Measurements from ENCODE around the gene PDPK1.
"Not testable (repeated sequence)": the region's sequence is repeated elsewhere in the genome, so short reads cannot be mapped to it uniquely, and the experiment has no call there.

PDPK1 gene

GRCh38 chr16:2580818-2581217 lies 43.0 kb downstream of the PDPK1 start:
- H2AFZ ChIP-seq (ENCODE audit: low read length, unreplicated experiment); H3K79me2 ChIP-seq (ENCODE audit: control insufficient read depth, insufficient read depth, low read length, unreplicated experiment); H3K4me3 ChIP-seq (ENCODE audit: low read depth, low read length); H3K27me3 ChIP-seq (ENCODE audit: insufficient read depth, low read length); H3K4me1 ChIP-seq (ENCODE audit: control insufficient read depth, insufficient read depth, low read length, unreplicated experiment); H3K27ac ChIP-seq (ENCODE audit: low read depth, low read length); H3K36me3 ChIP-seq (ENCODE audit: insufficient read depth, low read length): not testable (repeated sequence)

- Histone ChIP-seq H3K4me3 (ENCODE audit: low read depth, low read length) (no peak overlapping the region), H3K79me2 (ENCODE audit: control insufficient read depth, insufficient read depth, low read length, unreplicated experiment) (no peaks in the 10 kb centered on the region), H2AFZ (ENCODE audit: low read length, unreplicated experiment) (no peak overlapping the region), H3K27ac (ENCODE audit: low read depth, low read length) (no peak overlapping the region), H3K27me3 (ENCODE audit: insufficient read depth, low read length) (no peaks in the 10 kb centered on the region), H3K4me1 (ENCODE audit: control insufficient read depth, insufficient read depth, low read length, unreplicated experiment) (no peaks in the 10 kb centered on the region), H3K36me3 (ENCODE audit: insufficient read depth, low read length) (peaks cover 9% of the 10 kb centered on the region; the same call in 1 of the 2 replicates)
These were observed 47.2 kb downstream of the PDPK1 start for GRCh38 chr16:2584729-2585650.

GRCh38 chr16:2585651-2586081 lies 47.8 kb downstream of the PDPK1 start:
- no peak overlapping the region for H3K4me3 ChIP-seq (ENCODE audit: low read depth, low read length)
- H3K36me3 ChIP-seq (ENCODE audit: insufficient read depth, low read length) = peaks cover 14% of the 10 kb centered on the region; the same call in 1 of the 2 replicates
- no peak overlapping the region for H2AFZ ChIP-seq (ENCODE audit: low read length, unreplicated experiment)
- H3K4me1 ChIP-seq (ENCODE audit: control insufficient read depth, insufficient read depth, low read length, unreplicated experiment) = no peaks in the 10 kb centered on the region
- no peaks in the 10 kb centered on the region for H3K79me2 ChIP-seq (ENCODE audit: control insufficient read depth, insufficient read depth, low read length, unreplicated experiment)
- H3K27me3 ChIP-seq (ENCODE audit: insufficient read depth, low read length) = no peaks in the 10 kb centered on the region
- H3K27ac ChIP-seq (ENCODE audit: low read depth, low read length) = no peak overlapping the region

GRCh38 chr16:2586241-2586640 lies 48.4 kb downstream of the PDPK1 start:
- H3K27ac ChIP-seq (ENCODE audit: low read depth, low read length) = no peak overlapping the region
- H3K27me3 ChIP-seq (ENCODE audit: insufficient read depth, low read length) = no peaks in the 10 kb centered on the region
- H3K79me2 ChIP-seq (ENCODE audit: control insufficient read depth, insufficient read depth, low read length, unreplicated experiment) = no peaks in the 10 kb centered on the region
- H2AFZ ChIP-seq (ENCODE audit: low read length, unreplicated experiment) = no peak overlapping the region
- H3K4me3 ChIP-seq (ENCODE audit: low read depth, low read length) = no peak overlapping the region
- peaks cover 14% of the 10 kb centered on the region; the same call in 1 of the 2 replicates for H3K36me3 ChIP-seq (ENCODE audit: insufficient read depth, low read length)
- H3K4me1 ChIP-seq (ENCODE audit: control insufficient read depth, insufficient read depth, low read length, unreplicated experiment) = no peaks in the 10 kb centered on the region

GRCh38 chr16:2586901-2587480 lies 49.2 kb downstream of the PDPK1 start:
- Histone ChIP-seq H3K36me3 (ENCODE audit: insufficient read depth, low read length) (peaks cover 14% of the 10 kb centered on the region; the same call in 1 of the 2 replicates), H3K4me3 (ENCODE audit: low read depth, low read length) (no peak overlapping the region)

GRCh38 chr16:2587891-2588565 lies 50.2 kb downstream of the PDPK1 start:
- H3K27ac ChIP-seq (ENCODE audit: low read depth, low read length) = no peak overlapping the region
- no peaks in the 10 kb centered on the region for H3K4me1 ChIP-seq (ENCODE audit: control insufficient read depth, insufficient read depth, low read length, unreplicated experiment)
- no peak overlapping the region for H3K4me3 ChIP-seq (ENCODE audit: low read depth, low read length)
- no peak overlapping the region for H2AFZ ChIP-seq (ENCODE audit: low read length, unreplicated experiment)
- no peaks in the 10 kb centered on the region for H3K27me3 ChIP-seq (ENCODE audit: insufficient read depth, low read length)
- H3K79me2 ChIP-seq (ENCODE audit: control insufficient read depth, insufficient read depth, low read length, unreplicated experiment) = no peaks in the 10 kb centered on the region
- peaks cover 14% of the 10 kb centered on the region; the same call in 1 of the 2 replicates for H3K36me3 ChIP-seq (ENCODE audit: insufficient read depth, low read length)

More at GRCh38 chr16:2586901-2587480, 49.2 kb downstream of the PDPK1 start:
- H3K27ac ChIP-seq (ENCODE audit: low read depth, low read length) = no peak overlapping the region
- no peak overlapping the region for H2AFZ ChIP-seq (ENCODE audit: low read length, unreplicated experiment)
- no peaks in the 10 kb centered on the region for H3K27me3 ChIP-seq (ENCODE audit: insufficient read depth, low read length)
- no peaks in the 10 kb centered on the region for H3K79me2 ChIP-seq (ENCODE audit: control insufficient read depth, insufficient read depth, low read length, unreplicated experiment)
- H3K4me1 ChIP-seq (ENCODE audit: control insufficient read depth, insufficient read depth, low read length, unreplicated experiment) = no peaks in the 10 kb centered on the region

GRCh38 chr16:2591476-2592240 lies 53.8 kb downstream of the PDPK1 start:
- Histone ChIP-seq H3K4me1 (ENCODE audit: control insufficient read depth, insufficient read depth, low read length, unreplicated experiment) (no peaks in the 10 kb centered on the region), H2AFZ (ENCODE audit: low read length, unreplicated experiment) (no peak overlapping the region), H3K4me3 (ENCODE audit: low read depth, low read length) (no peak overlapping the region), H3K79me2 (ENCODE audit: control insufficient read depth, insufficient read depth, low read length, unreplicated experiment) (no peaks in the 10 kb centered on the region), H3K36me3 (ENCODE audit: insufficient read depth, low read length) (peaks cover 14% of the 10 kb centered on the region; the same call in 1 of the 2 replicates), H3K27ac (ENCODE audit: low read depth, low read length) (no peak overlapping the region), H3K27me3 (ENCODE audit: insufficient read depth, low read length) (no peaks in the 10 kb centered on the region)

- Histone ChIP-seq H3K36me3 (ENCODE audit: insufficient read depth, low read length) (0 out of 2 replicates have a peak, but pooled peaks cover 9% of the 10 kb centered on the region), H2AFZ (ENCODE audit: low read length, unreplicated experiment) (no peak overlapping the region), H3K4me3 (ENCODE audit: low read depth, low read length) (no peak overlapping the region), H3K27me3 (ENCODE audit: insufficient read depth, low read length) (no peaks in the 10 kb centered on the region), H3K27ac (ENCODE audit: low read depth, low read length) (no peak overlapping the region), H3K4me1 (ENCODE audit: control insufficient read depth, insufficient read depth, low read length, unreplicated experiment) (no peaks in the 10 kb centered on the region), H3K79me2 (ENCODE audit: control insufficient read depth, insufficient read depth, low read length, unreplicated experiment) (no peaks in the 10 kb centered on the region)
These were observed 55.0 kb downstream of the PDPK1 start for GRCh38 chr16:2592786-2593185.

GRCh38 chr16:2595393-2596205 lies 57.8 kb downstream of the PDPK1 start:
- no peaks in the 10 kb centered on the region for H3K4me1 ChIP-seq (ENCODE audit: control insufficient read depth, insufficient read depth, low read length, unreplicated experiment)
- H2AFZ ChIP-seq (ENCODE audit: low read length, unreplicated experiment) = no peak overlapping the region
- H3K36me3 ChIP-seq (ENCODE audit: insufficient read depth, low read length) = no peaks in the 10 kb centered on the region
- no peaks in the 10 kb centered on the region for H3K79me2 ChIP-seq (ENCODE audit: control insufficient read depth, insufficient read depth, low read length, unreplicated experiment)
- no peaks in the 10 kb centered on the region for H3K27me3 ChIP-seq (ENCODE audit: insufficient read depth, low read length)
- no peak overlapping the region for H3K4me3 ChIP-seq (ENCODE audit: low read depth, low read length)
- no peak overlapping the region for H3K27ac ChIP-seq (ENCODE audit: low read depth, low read length)

Measured in ACC112 (cell line).